GM21447 (cell line): Measurements from ENCODE around the gene TARM1.
"Not testable (repeated sequence)": the region's sequence is repeated elsewhere in the genome, so short reads cannot be mapped to it uniquely, and the experiment has no call there.

Experiments used
- ATAC-seq: cut with Tn5 transposase; IDR thresholded peaks from one replicate; pipeline ENCODE4 v1.9.1; 2021; ENCODE audit not compliant: unreplicated experiment

TARM1 gene

DNA sequence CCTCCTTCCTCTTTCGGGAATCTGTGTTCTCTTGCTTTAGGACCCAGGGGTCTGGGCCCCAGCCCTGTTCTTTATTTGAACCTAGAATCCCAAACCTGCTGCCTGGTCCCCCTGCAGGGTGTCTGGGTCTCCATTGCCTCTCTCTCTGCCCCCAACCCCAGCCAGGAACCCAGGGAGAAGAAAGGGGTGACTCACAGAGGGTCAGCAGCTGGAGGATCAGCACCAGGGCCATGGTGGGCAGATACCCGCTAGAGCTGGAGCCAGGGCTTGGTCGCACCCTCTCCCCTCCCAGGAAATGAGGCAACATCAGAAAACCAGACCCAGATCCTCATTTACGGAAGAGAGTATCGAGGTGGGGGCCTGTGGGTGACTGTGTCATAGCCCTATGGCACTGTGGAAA is 19.4 kb upstream of the TARM1 start, which contains the start of gene OSCAR:
OSCAR (minus strand) TSS at position 243 of the 400 bp plus-strand sequence; CDS start at position 232, 11 bp downstream.
- ATAC-seq = no peak

DNA sequence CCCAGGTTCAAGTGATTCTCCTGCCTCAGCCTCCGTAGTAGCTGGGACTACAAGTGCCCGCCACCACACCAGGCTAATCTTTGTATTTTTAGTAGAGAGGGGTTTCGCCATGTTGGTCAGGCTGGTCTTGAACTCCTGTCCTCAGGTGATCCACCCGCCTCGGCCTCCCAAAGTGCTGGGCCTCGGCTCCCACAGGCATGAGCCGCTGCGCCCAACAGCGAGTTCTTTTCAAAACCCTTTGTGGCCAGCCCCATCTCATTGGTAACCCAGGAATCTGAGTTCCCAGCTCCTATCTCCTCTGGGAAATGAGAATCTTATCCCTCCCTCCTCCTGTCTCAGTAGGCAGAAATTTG is 18.7 kb upstream of the TARM1 start:
- ATAC-seq = not testable (repeated sequence)

DNA sequence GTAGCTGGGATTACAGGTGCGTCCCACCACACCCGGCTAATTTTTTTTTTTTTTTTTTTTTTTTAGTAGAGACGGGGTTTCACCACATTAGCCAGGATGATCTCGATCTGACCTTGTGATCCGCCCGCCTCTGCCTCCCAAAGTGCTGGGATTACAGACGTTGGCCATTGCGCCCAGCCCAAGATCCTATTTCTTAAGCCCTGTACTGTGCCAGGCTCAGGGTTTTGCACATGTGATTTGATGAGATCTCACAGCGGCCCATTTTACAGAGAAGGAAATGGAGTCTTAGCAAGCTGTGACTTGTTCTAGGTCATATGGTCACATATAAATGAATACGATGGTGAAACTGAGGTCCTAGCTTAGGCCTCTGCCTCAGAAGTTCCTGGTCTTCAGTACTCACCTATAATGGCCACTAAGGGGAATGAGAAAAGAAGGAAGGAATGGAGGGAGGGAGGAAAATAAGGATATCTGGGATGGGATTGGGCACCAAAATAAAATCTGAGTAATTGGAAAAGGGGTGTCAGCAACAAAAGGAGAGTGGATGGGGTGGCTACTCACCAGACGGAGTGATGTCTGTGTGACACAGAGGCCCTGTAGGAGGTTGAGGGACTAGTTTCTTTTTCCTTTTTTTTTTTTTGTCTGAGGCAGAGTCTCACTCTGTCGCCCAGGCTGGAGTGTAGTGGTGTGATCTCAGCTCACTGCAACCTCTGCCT is 18.2 kb upstream of the TARM1 start:
- no peak for ATAC-seq

DNA sequence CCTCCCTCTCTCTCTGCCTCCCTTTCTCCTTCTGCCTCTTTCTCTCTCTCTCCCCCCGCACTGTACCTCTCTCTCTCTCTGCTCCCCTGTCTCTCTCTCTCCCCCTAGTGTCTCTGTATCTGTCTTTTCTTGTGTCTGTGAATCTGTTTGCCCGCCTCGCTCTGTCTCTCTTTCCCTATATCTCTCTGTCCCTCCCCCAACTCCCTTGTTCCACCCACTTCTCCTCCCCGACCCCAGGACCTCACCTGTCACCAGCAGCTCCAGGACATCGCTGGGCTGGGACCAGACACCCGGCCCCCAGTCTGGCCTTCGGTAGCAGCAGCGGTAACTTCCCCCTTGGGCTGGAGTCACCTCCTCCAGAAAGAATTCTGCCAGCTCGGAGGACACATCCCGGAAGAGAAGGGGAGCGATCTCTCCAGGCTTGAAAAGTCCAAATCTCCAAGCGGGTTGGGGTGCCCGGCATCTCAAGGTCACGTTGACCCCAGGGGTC is 15.5 kb upstream of the TARM1 start:
- ATAC-seq = no peak

DNA sequence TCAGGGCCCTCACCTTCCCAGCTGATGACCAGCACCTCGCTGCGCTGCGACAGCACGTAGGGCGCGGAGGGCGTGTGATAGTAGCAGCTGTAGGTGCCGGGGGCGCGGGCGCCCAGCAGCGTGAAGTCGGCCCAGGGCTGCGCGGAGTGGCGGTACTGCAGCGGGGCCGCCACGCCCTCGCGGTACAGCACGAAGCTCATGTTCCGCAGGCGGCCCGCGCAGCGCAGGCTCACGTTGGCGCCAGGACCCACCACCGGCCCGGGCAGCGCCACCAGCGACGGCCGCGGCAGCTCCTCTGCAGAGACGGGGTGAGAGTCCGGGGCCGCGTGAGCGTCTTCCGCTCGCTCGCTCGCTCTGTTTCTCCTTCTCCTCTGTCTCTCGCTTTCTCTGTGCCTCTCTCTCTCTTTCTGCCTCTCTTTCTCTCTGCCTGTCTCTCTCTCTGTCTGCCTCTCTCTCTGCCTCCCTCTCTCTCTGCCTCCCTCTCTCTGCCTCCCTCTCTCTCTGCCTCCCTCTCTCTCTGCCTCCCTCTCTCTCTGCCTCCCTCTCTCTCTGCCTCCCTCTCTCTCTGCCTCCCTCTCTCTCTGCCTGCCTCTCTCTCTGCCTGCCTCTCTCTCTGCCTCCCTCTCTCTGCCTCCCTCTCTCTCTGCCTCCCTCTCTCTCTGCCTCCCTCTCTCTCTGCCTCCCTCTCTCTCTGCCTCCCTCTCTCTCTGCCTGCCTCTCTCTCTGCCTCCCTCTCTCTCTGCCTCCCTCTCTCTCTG is 14.9 kb upstream of the TARM1 start:
- ATAC-seq = not testable (repeated sequence)

DNA sequence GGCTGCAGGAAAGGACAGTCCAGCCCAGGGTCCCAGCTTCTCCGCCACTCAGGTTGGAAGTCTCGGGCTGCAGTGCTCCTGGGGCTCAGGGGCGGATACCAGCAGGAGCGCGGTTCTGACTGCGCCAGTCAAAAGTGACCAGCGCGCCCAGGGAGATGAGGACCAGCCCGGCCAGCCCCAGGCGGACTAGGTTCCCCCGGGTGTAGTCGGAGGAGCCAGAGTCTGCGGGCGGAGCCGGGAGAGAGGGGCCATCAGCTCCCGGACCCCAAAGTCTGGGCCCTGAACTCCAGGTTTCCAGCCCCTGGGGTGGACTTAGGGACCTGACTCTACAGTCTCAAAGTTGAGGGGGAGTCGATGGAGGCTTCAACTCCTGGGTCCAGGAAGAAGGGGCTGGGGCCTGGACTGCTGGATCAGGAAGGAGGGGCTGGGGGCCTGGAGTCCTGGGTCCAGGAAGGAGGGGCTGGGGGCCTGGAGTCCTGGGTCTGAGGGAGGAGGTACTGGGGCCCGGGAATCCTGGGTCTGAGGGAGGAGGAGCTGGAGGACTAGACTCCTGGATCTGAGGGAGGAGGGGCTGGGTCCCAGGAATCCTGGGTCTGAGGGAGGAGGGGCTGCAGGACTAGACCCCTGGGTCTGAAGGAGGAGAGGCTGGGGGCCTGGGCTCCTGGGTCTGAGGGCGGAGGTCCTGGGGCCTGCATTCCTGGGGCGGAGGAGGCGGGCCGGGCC is 14.1 kb upstream of the TARM1 start:
- ATAC-seq = no peak

DNA sequence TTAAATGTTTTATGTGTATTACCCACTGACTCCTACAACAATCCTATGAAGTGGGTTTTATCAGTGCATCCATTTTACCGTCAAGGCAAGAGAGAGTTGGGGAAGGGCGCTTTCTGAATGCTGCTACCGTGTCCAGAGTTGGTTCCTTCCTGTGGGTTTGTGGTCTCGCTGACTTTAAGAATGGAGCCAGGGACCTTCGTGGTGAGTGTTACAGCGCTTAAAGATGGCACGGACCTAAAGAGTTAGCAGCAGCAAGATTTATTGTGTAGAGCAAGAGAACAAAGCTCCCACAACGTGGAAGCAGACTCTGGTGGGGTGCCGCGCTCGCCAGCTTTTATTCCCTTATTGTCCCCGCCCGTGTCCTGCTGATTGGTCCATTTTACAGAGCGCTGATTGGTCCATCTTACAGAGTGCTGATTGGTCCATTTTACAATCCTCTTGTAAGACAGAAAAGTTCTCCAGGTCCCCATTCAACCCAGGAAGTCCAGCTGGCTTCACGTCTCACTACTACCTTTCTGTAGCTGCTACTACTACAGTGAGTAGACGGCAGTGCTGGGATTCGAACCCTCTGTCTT is 13.3 kb upstream of the TARM1 start:
- no peak for ATAC-seq

DNA sequence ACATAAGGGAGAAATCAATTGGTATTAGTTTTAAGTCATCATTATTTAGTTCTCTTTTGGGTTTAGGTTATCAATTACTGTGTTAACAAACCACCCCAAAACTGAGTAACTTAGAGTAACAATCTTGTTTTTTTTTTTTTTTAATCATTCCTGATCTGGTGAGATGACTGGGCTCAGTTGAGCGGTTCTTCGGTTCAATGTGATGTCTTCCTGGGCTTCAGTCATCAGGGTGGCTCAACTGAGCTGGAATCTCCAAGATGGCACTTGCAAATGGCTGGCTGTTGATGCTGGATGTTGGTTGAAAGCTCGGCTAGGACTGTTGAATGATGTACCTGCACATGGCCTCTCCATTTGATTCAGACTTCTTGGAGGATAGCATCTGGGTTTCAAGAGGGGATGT is 3.2 kb upstream of the TARM1 start:
- ATAC-seq = no peak

DNA sequence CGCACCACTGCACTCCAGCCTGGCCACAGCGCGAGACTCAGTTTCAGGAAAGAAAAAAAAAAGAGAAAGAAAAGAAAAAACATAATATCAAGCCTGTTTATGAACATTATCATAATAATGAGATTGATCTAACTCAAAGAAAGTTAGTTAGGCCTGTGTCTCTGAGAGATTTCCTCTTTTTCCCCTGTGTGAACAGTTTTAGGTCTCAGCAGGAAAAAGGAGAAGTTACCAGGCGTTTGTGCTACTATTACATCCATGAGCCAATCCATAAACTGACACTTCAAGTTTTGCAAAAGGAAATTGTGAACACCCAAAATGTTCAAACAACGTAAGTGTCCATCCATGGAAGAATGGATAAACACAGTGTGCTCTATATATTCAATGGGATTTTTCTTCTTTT is 3.8 kb downstream of the TARM1 start:
- ATAC-seq = no peak

DNA sequence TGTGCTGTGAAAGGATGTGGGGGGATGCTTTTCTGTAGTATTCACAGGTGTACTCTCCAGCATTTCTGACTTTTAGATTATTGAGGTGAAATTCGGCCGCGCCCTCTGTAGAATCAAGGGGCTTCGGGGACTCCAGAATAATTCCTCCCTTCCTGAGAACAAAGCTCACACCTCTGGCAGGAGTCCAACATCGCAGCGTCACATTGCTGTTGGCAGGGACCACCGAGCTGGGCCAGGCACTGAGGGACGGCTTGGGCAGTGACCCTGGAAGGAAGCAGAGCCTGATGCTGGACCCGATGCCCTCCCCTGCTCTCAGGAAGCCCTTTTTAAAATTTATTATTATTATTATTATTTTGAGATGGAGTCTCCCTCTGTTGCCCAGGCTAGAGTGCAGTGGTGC is 6.3 kb downstream of the TARM1 start:
- no peak for ATAC-seq

DNA sequence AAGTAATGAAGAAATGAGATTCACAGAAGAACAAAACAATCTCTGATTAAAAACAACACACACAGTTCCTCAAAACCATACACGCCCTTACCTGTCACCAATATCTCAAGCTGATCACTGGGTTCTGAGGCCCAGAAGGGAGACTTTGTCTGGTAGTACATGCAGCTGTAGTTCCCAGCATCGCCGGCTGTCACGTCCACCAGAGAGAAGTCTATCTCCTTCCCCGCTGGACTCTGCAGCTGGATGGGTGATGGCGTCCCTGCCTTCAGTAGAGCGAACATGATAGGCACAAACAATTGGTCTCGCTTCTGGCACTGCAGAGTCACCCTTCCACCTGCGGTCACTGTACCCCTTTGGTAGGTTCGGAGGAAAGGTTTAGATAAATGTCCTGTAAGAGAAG is 7.3 kb downstream of the TARM1 start:
- ATAC-seq = no peak

DNA sequence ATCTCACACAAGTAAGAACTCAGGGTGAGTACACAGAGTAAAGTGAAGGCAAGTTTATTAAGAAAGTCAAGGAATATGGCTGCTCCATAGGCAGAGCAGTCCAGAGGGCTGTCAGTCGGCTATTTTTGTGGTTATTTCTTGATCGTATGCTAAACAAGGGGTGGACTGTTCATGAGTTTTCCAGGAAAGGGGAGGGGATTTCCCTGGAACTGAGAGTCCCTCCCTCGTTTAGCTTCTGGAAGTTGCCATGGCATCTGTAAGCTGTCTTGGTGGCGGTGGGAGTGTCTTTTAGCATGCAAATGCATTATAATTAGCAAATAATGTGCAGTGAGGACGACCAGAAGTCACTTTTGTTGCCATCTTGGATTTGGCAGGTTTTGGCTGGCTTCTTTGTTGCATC is 11.7 kb downstream of the TARM1 start:
- no peak for ATAC-seq

DNA sequence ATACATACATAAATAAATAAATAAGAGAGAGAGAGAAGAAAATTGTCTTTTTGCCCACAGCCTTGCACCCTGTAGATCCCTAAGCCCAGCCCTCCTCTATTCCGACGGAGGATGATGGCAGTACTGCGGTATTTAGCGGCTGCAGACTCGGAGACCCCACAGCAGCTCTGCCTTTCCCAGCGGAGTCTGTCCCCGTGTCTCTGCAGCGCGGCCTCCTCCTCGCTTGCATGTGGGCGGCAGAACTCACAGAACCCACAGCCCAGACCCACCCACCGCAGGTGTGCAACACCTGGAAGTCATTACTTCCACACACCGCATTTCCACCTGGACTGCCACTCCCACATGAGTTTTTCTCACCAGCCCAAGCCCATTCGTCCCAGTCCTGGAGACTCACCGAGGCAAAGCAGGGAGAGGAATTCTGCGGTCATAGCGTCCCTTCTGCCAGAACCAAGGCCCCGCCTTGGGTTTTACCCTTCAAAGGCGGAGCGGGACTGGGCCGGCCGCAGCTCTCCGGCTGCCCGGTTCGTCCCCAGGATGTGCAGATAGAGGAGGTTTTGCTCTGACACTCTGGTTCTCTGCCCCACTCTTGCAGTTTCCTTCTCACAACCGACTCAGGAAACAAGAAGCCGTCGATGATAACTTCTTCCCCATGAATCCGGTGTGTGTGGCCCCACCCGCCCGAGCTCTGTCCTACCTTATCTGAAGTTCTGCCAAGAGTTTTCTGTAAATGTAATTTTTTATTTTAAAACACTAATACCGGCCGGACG is 17.6 kb downstream of the TARM1 start, which contains the start of gene VSTM1:
VSTM1 (minus strand) TSS at position 548 of the 767 bp plus-strand sequence; CDS start at position 428, 120 bp downstream.
- ATAC-seq = no peak

DNA sequence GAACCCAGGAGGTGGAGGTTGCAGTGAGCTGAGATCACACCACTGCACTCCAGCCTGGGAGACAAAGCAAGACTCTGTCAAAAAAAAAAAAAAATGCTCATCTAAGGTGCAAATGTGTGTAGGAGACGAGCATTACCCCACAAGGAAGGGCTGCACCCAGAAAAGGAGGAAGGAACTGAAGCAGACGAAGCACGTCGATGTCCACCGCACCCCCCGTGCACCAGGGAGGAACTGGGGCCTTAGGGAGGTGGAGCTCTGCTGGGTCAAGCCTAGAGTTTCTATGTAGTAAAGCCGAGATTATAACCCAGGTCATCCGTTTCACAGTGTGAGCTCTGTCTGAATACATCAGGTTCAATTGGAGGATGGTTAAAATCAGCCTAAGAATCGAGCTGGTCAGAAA is 18.5 kb downstream of the TARM1 start:
- ATAC-seq = no peak

DNA sequence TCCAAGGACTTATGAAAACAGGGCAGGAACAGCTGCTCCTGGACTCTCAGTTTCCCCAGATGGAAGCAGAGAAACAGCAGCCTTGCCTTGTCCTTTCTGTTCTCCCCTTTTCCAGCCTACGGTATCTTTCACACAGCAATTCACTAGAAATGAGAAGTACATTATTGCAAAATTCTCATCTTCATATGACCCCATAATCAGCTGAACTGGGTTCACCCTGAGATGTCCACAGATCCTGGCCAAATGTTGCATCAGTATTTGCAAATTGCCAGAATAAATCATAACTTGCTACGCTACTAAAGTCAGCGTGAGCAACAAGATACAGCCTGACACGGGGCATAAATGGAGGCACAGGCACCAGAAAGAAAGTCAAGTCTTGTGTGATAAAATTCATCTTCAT is 33.5 kb downstream of the TARM1 start:
- ATAC-seq = no peak

DNA sequence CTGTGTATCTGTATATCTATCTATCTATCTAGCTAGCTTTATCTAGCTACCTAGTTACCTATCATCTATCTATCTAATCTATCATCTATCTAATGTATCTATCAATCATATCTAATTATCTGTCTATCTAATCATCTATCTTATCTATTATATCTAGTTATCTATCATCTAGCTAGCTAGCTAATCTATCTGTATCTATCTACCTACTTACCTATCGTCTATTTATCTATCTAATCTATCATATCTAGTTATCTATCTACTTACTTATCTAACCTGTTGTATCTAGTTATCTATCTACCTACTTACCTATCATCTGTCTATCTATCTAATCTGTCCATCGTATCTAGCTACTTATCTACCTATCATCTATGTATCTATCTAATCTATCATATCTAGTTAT is 35.4 kb downstream of the TARM1 start:
- no peak for ATAC-seq

DNA sequence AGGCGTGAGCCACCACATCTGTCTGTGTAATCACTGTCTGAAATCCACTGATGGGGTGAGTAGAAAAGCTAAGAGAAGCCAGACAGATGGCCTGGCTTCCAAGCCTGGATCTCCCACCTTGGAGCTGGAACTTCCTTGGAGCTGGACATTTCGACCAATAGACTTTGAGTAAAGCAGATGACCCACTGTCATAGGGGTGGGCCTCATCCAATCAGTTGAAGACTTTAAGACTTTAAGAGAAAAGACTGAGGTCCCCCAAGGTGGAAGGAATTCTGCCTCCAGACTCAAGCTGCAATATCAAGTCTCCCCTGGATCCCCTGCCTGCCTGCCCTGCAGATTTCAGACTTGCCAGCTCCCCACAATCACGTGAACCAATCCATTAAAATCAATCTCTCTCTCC is 38.2 kb downstream of the TARM1 start:
- no peak for ATAC-seq

DNA sequence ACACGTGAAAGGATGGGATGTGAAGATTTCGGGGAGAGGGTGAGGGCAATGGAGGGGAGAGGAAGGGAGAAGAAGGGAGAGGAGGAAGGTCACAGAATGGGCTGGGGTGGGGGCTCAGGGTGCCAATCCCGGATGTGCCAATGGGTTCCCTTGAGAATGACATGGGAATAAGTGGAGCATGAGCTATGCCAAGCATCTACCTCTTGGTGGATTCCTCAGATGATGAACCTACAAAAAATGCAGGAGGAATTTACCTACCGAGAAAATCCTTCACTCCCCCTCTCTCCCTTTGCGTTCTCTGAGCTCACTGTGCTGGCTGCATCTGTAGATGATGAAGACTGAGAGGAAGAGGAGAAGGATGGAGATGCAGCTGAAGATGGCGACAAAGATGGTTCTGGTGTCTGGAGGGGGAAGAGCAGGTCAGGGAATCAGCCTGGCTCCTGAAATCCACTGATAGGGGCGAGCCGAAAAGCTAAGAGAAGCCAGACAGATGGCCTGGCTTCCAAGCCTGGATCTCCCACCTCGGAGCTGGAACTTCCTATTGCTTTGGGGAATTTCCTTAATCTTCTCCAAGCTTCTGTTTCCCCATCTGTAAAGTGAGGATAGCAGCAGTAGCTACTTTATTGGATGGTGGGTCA is 39.1 kb downstream of the TARM1 start:
- no peak for ATAC-seq

DNA sequence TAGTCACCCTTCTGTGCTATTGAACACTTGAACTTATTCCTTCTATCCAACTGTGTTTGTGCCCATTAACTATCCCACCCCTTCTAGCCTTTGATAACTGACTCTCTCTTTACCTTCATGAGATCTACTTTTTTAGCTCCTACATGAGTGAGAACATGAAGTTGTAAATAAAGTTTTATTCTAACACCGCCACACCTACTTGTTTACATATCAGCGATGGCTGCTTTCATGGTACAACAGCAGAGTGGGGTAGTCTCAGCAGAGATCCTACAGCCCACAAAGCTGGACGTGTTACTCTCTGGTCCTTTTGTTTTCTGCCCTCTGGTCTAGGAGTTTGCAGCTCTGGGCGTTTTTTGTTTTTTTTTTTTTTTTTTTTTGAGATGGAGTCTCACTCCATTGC is 41.2 kb downstream of the TARM1 start:
- no peak for ATAC-seq

DNA sequence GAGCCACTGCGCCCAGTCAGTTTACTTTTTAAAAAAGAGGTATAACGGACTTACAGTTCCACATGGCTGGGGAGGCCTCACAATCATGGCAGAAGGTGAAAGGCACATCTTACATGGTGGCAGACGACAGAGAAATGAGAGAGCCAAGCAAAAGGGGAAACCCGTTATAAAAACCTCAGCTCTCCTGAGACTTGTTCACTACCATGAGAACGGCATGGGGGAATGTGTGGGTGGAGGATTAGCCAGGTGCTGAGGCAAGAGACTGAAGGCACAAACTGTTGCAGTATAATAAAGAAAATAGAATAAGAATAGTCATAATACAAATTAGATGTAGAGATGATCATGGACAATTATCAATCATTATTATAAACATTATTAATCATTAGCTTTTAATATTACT is 44.6 kb downstream of the TARM1 start:
- not testable (repeated sequence) for ATAC-seq
